Fibroblast of lung (primary cell): ENCODE data around the gene EPB41. TPM values are rescaled to one million over a fixed set of nuclear protein-coding genes. Genes with fewer than 3 reads are reported as not detected.

ENCODE experiments used
- DNase-seq, 2 donors: peaks; one replicate each; pipeline versions ENCODE4 v3.0.0 to v3.0.0-alpha.2; 2010; ENCODE audit warnings: low read depth in 2 of 2
- H2AFZ ChIP-seq: 2 replicates; pipeline ENCODE4 v1.5.1; 2012; ENCODE audit warnings: low read length, control low read depth, inconsistent platforms
- H3K27ac ChIP-seq: 2 replicates; pipeline ENCODE4 v1.5.1; 2011; ENCODE audit warnings: low read length, control low read depth; ENCODE audit not compliant: insufficient read depth
- H3K27me3 ChIP-seq: 2 replicates; pipeline ENCODE4 v1.5.1; 2011; ENCODE audit warnings: mild to moderate bottlenecking, low read length; ENCODE audit not compliant: control insufficient read depth, insufficient read depth
- H3K36me3 ChIP-seq: 2 replicates; pipeline ENCODE4 v1.5.1; 2011; ENCODE audit warnings: low read length; ENCODE audit not compliant: control insufficient read depth, insufficient read depth
- H3K4me1 ChIP-seq: 2 replicates; pipeline ENCODE4 v1.5.1; 2011; ENCODE audit warnings: low read length; ENCODE audit not compliant: control insufficient read depth, insufficient read depth; ENCODE audit errors: extremely low read depth
- H3K4me2 ChIP-seq: 2 replicates; pipeline ENCODE4 v1.5.1; 2011; ENCODE audit warnings: low read length, control low read depth; ENCODE audit not compliant: insufficient read depth; ENCODE audit errors: extremely low read depth
- H3K4me3 ChIP-seq, 4 experiments: fragments of 200-600 bp in 1 of 4; sonication (generic) in 1 of 4; replicated peaks in 1 of 4; 2 replicates each; pipeline ENCODE4 v1.5.1; 2011 to 2016; ENCODE audit warnings: low read length in 4 of 4, low read depth in 3 of 4, mild to moderate bottlenecking in 3 of 4, control low read depth in 2 of 4, inconsistent platforms in 1 of 4, mixed read lengths in 1 of 4; ENCODE audit not compliant: insufficient read depth in 1 of 4; ENCODE audit errors: control extremely low read depth in 1 of 4
- H3K79me2 ChIP-seq: 2 replicates; pipeline ENCODE4 v1.5.1; 2012; ENCODE audit warnings: mild to moderate bottlenecking, low read length, inconsistent platforms; ENCODE audit not compliant: control insufficient read depth, insufficient read depth
- H3K9ac ChIP-seq: 2 replicates; pipeline ENCODE4 v1.5.1; 2011; ENCODE audit warnings: mild to moderate bottlenecking, low read length, control low read depth; ENCODE audit not compliant: insufficient read depth
- H3K9me3 ChIP-seq: 2 replicates; pipeline ENCODE4 v1.5.1; 2012; ENCODE audit warnings: low read depth, low read length; ENCODE audit not compliant: control insufficient read depth, insufficient read depth
- H4K20me1 ChIP-seq: 2 replicates; pipeline ENCODE4 v1.5.1; 2011; ENCODE audit warnings: low read length; ENCODE audit not compliant: control insufficient read depth, insufficient read depth; ENCODE audit errors: extremely low read depth
- EZH2 ChIP-seq: IDR thresholded peaks from 2 replicates; pipeline ENCODE4 v1.5.1; 2012; ENCODE audit warnings: low read length, control low read depth, mild to moderate bottlenecking; ENCODE audit errors: missing control alignments
- polyA plus RNA-seq, 2 donors: library from polyadenylated mRNA; depleted of rRNA in 1 of 2; stranded (reverse) in 1 of 2; unstranded in 1 of 2; fragments of >200 nt; gene quantifications; 2 replicates each; pipeline ENCODE4 v1.2.1, GENCODE V29; 2011 to 2012; ENCODE audit warnings: missing spikeins in 1 of 2
- total RNA-seq: library from RNA; depleted of rRNA; stranded (reverse); fragments of >200 nt; gene quantifications from 2 replicates; pipeline ENCODE4 v1.2.1, GENCODE V29; 2014
- TF ChIP-seq, protein P1 (sequence below), 2 donors: IDR thresholded peaks in 1 of 2; conservative IDR thresholded peaks in 1 of 2; 1 replicate in 1 of 2; 2 replicates in 1 of 2; pipeline ENCODE4 v1.5.1; 2011 to 2012; ENCODE audit warnings: low read length in 2 of 2, control low read depth in 1 of 2, inconsistent platforms in 1 of 2, low read depth in 1 of 2, mild to moderate bottlenecking in 1 of 2

EPB41 gene
- total and polyA plus RNA-seq, 2 donors (not counting 1 experiment from before 2014, with no cell fraction given) = 7.4 to 38.0 TPM

DNA sequence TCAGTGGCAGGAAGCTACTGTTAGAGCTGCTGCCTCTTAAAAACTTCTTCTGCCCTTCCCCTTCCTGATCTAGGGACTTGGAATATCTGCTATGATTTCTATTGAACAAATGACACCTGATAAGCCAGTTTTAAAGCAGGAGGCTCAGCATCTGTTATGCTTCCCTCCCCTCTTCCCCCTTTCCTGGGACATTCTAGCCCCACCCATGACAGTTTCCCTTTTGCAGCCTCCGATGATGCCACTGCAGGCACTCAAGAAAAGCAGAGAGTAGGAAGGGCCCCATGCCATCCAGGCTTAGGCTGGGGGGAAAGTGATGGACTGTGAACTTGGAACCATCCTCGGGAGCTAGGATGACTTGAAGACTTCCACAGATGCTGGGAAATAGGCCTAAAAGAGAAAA, 15.1 kb upstream of the EPB41 start:
- Histone ChIP-seq H3K9ac (no peak overlapping the region), H3K27me3 (no peaks in the 10 kb centered on the region), H2AFZ (no peak overlapping the region), H3K9me3 (no peaks in the 10 kb centered on the region), H4K20me1 (no peaks in the 10 kb centered on the region), H3K79me2 (no peaks in the 10 kb centered on the region), H3K4me1 (no peaks in the 10 kb centered on the region), H3K4me3 (no peak overlapping the region), H3K36me3 (no peaks in the 10 kb centered on the region), H3K4me2 (no peak overlapping the region), H3K27ac (no peak overlapping the region)
- TF ChIP-seq EZH2 = no peak
- TF ChIP-seq, protein P1, sequence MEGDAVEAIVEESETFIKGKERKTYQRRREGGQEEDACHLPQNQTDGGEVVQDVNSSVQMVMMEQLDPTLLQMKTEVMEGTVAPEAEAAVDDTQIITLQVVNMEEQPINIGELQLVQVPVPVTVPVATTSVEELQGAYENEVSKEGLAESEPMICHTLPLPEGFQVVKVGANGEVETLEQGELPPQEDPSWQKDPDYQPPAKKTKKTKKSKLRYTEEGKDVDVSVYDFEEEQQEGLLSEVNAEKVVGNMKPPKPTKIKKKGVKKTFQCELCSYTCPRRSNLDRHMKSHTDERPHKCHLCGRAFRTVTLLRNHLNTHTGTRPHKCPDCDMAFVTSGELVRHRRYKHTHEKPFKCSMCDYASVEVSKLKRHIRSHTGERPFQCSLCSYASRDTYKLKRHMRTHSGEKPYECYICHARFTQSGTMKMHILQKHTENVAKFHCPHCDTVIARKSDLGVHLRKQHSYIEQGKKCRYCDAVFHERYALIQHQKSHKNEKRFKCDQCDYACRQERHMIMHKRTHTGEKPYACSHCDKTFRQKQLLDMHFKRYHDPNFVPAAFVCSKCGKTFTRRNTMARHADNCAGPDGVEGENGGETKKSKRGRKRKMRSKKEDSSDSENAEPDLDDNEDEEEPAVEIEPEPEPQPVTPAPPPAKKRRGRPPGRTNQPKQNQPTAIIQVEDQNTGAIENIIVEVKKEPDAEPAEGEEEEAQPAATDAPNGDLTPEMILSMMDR (conservative IDR thresholded peaks at IDR 0.05 in 1 of 2, IDR thresholded peaks at IDR 0.05 in 1 of 2; ENCODE audit: low read depth in 1 of 2, low read length in 2 of 2) = no peak
- no peak for DNase-seq

DNA sequence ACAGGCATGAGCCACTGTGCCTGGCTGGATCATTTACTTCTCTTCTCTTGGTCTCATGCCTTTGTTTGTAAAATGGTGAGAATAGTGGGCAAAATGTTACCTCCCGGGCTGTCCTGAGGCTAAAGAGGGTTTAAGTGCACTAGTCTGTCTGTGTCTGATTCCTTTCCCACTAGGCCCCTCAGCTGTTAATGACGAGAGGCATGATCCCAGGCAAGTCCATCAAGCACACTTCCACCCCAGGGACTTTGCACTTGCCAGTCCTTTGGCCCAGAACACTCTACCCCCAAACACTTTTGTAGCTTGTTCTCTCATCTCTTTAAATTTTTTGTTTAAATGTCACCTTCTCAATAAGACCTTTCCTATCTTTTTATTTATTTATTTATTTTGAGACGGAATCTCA, 13.8 kb upstream of the EPB41 start:
- TF ChIP-seq EZH2 = no peak
- TF ChIP-seq, protein P1 (conservative IDR thresholded peaks at IDR 0.05 in 1 of 2, IDR thresholded peaks at IDR 0.05 in 1 of 2; ENCODE audit: low read depth in 1 of 2, low read length in 2 of 2) = no peak
- Histone ChIP-seq H3K27me3 (no peaks in the 10 kb centered on the region), H4K20me1 (no peaks in the 10 kb centered on the region), H3K9me3 (no peaks in the 10 kb centered on the region), H2AFZ (no peak overlapping the region), H3K36me3 (no peaks in the 10 kb centered on the region), H3K27ac (no peak overlapping the region), H3K9ac (no peak overlapping the region), H3K4me2 (no peak overlapping the region), H3K4me3 (no peak overlapping the region), H3K79me2 (no peaks in the 10 kb centered on the region), H3K4me1 (no peaks in the 10 kb centered on the region)
- DNase-seq = no peak

- Histone ChIP-seq H3K4me1 (no peaks in the 10 kb centered on the region), H4K20me1 (no peaks in the 10 kb centered on the region), H3K4me3 (no peak overlapping the region), H3K9ac (no peak overlapping the region), H3K79me2 (no peaks in the 10 kb centered on the region), H3K9me3 (no peaks in the 10 kb centered on the region), H3K27ac (no peak overlapping the region), H3K36me3 (no peaks in the 10 kb centered on the region), H3K4me2 (no peak overlapping the region), H2AFZ (no peak overlapping the region), H3K27me3 (no peaks in the 10 kb centered on the region)
- no peak for DNase-seq
- TF ChIP-seq, protein P1 (conservative IDR thresholded peaks at IDR 0.05 in 1 of 2, IDR thresholded peaks at IDR 0.05 in 1 of 2; ENCODE audit: low read depth in 1 of 2, low read length in 2 of 2) = no peak
- no peak for TF ChIP-seq EZH2
These were observed 11.6 kb upstream of the EPB41 start for GRCh38 chr1:28902738-28903137.
